ENCODE data around the gene C3orf22. TPM values are rescaled to one million over a fixed set of nuclear protein-coding genes. Genes with fewer than 3 reads are reported as not detected.
"Not testable (repeated sequence)": the region's sequence is repeated elsewhere in the genome, so short reads cannot be mapped to it uniquely, and the experiment has no call there.

The C3orf22 gene
- total RNA-seq, 1 donor from 2014 or later = not detected

- DNase-seq (ENCODE audit: low spot score) = no peak
- Mint-ChIP-seq H3K4me1 (ENCODE audit: low read depth) (peaks cover 8% of the 10 kb centered on the region), H3K27me3 (ENCODE audit: low read depth) (peaks cover 12% of the 10 kb centered on the region), H3K4me3 (ENCODE audit: low read depth) (no peak overlapping the region), H3K9me3 (no peaks in the 10 kb centered on the region), H3K36me3 (ENCODE audit: low read depth) (no peaks in the 10 kb centered on the region), H3K27ac (no peak overlapping the region)
- intact Hi-C loops (cut with micrococcal nuclease) = no loop called here
Measured at GRCh38 chr3:126536126-126536525, 22.6 kb downstream of the C3orf22 start.

- intact Hi-C loops (cut with micrococcal nuclease) = no loop called here
- peaks cover 12% of the 10 kb centered on the region for H3K27me3 Mint-ChIP-seq (ENCODE audit: low read depth)
- H3K9me3 Mint-ChIP-seq = no peaks in the 10 kb centered on the region
- no peaks in the 10 kb centered on the region for H3K36me3 Mint-ChIP-seq (ENCODE audit: low read depth)
- DNase-seq (ENCODE audit: low spot score) = no peak
- no peak overlapping the region for H3K27ac Mint-ChIP-seq
- no peak overlapping the region for H3K4me3 Mint-ChIP-seq (ENCODE audit: low read depth)
- peaks cover 5% of the 10 kb centered on the region for H3K4me1 Mint-ChIP-seq (ENCODE audit: low read depth)
Measured at GRCh38 chr3:126535636-126536035, 23.1 kb downstream of the C3orf22 start.

GRCh38 chr3:126534716-126535115 is 24.0 kb downstream of the C3orf22 start:
- H3K27ac Mint-ChIP-seq; H3K9me3 Mint-ChIP-seq; intact Hi-C loops (cut with micrococcal nuclease); H3K4me3 Mint-ChIP-seq (ENCODE audit: low read depth); H3K36me3 Mint-ChIP-seq (ENCODE audit: low read depth); H3K4me1 Mint-ChIP-seq (ENCODE audit: low read depth); DNase-seq (ENCODE audit: low spot score): not testable (repeated sequence)
- peaks cover 12% of the 10 kb centered on the region for H3K27me3 Mint-ChIP-seq (ENCODE audit: low read depth)

GRCh38 chr3:126533506-126533905 is 25.2 kb downstream of the C3orf22 start:
- peaks cover 12% of the 10 kb centered on the region for H3K27me3 Mint-ChIP-seq (ENCODE audit: low read depth)
- intact Hi-C loops (cut with micrococcal nuclease) = no loop called here
- no peaks in the 10 kb centered on the region for H3K4me1 Mint-ChIP-seq (ENCODE audit: low read depth)
- DNase-seq (ENCODE audit: low spot score) = no peak
- no peaks in the 10 kb centered on the region for H3K9me3 Mint-ChIP-seq
- H3K4me3 Mint-ChIP-seq (ENCODE audit: low read depth) = no peak overlapping the region
- no peak overlapping the region for H3K27ac Mint-ChIP-seq
- no peaks in the 10 kb centered on the region for H3K36me3 Mint-ChIP-seq (ENCODE audit: low read depth)

- Mint-ChIP-seq H3K27me3 (ENCODE audit: low read depth) (peaks cover 12% of the 10 kb centered on the region), H3K4me3 (ENCODE audit: low read depth) (no peak overlapping the region)
- intact Hi-C loops (cut with micrococcal nuclease) = no loop called here
Measured at GRCh38 chr3:126531051-126531330, 27.7 kb downstream of the C3orf22 start.

GRCh38 chr3:126530171-126531050 is 28.3 kb downstream of the C3orf22 start:
- H3K27me3 Mint-ChIP-seq (ENCODE audit: low read depth) = peaks cover 12% of the 10 kb centered on the region
- H3K4me1 Mint-ChIP-seq (ENCODE audit: low read depth) = no peaks in the 10 kb centered on the region
- no peak overlapping the region for H3K4me3 Mint-ChIP-seq (ENCODE audit: low read depth)
- H3K27ac Mint-ChIP-seq = no peak overlapping the region
- no peaks in the 10 kb centered on the region for H3K9me3 Mint-ChIP-seq
- no peak for DNase-seq (ENCODE audit: low spot score)
- no peaks in the 10 kb centered on the region for H3K36me3 Mint-ChIP-seq (ENCODE audit: low read depth)
- intact Hi-C loops (cut with micrococcal nuclease) = no loop called here

More at GRCh38 chr3:126531051-126531330, 27.7 kb downstream of the C3orf22 start:
- H3K4me1 Mint-ChIP-seq (ENCODE audit: low read depth) = no peaks in the 10 kb centered on the region
- no peaks in the 10 kb centered on the region for H3K36me3 Mint-ChIP-seq (ENCODE audit: low read depth)
- H3K27ac Mint-ChIP-seq = no peak overlapping the region
- DNase-seq (ENCODE audit: low spot score) = no peak
- H3K9me3 Mint-ChIP-seq = no peaks in the 10 kb centered on the region

- no peak for DNase-seq (ENCODE audit: low spot score)
- Mint-ChIP-seq H3K9me3 (no peaks in the 10 kb centered on the region), H3K4me1 (ENCODE audit: low read depth) (no peaks in the 10 kb centered on the region), H3K36me3 (ENCODE audit: low read depth) (no peaks in the 10 kb centered on the region), H3K27me3 (ENCODE audit: low read depth) (peaks cover 12% of the 10 kb centered on the region), H3K27ac (no peak overlapping the region), H3K4me3 (ENCODE audit: low read depth) (no peak overlapping the region)
- intact Hi-C loops (cut with micrococcal nuclease) = no loop called here
Measured at GRCh38 chr3:126529585-126530170, 29.1 kb downstream of the C3orf22 start.

- no peaks in the 10 kb centered on the region for H3K36me3 Mint-ChIP-seq (ENCODE audit: low read depth)
- intact Hi-C loops (cut with micrococcal nuclease) = no loop called here
Measured at GRCh38 chr3:126528800-126529541, 29.8 kb downstream of the C3orf22 start.

GRCh38 chr3:126528419-126528799 is 30.3 kb downstream of the C3orf22 start:
- H3K9me3 Mint-ChIP-seq = no peaks in the 10 kb centered on the region
- H3K4me1 Mint-ChIP-seq (ENCODE audit: low read depth) = no peaks in the 10 kb centered on the region
- intact Hi-C loops (cut with micrococcal nuclease) = no loop called here
- H3K36me3 Mint-ChIP-seq (ENCODE audit: low read depth) = no peaks in the 10 kb centered on the region
- H3K27ac Mint-ChIP-seq = no peak overlapping the region
- no peak for DNase-seq (ENCODE audit: low spot score)
- H3K4me3 Mint-ChIP-seq (ENCODE audit: low read depth) = no peak overlapping the region
- H3K27me3 Mint-ChIP-seq (ENCODE audit: low read depth) = peaks cover 6% of the 10 kb centered on the region

More at GRCh38 chr3:126528800-126529541, 29.8 kb downstream of the C3orf22 start:
- Mint-ChIP-seq H3K27ac (no peak overlapping the region), H3K27me3 (ENCODE audit: low read depth) (peaks cover 8% of the 10 kb centered on the region), H3K4me3 (ENCODE audit: low read depth) (no peak overlapping the region), H3K4me1 (ENCODE audit: low read depth) (no peaks in the 10 kb centered on the region), H3K9me3 (no peaks in the 10 kb centered on the region)
- DNase-seq (ENCODE audit: low spot score) = no peak

- intact Hi-C loops (cut with micrococcal nuclease) = no loop called here
- H3K4me3 Mint-ChIP-seq (ENCODE audit: low read depth) = no peak overlapping the region
- peaks cover 12% of the 10 kb centered on the region for H3K27me3 Mint-ChIP-seq (ENCODE audit: low read depth)
- H3K9me3 Mint-ChIP-seq = no peaks in the 10 kb centered on the region
- H3K27ac Mint-ChIP-seq = no peak overlapping the region
- H3K36me3 Mint-ChIP-seq (ENCODE audit: low read depth) = no peaks in the 10 kb centered on the region
- no peak for DNase-seq (ENCODE audit: low spot score)
- H3K4me1 Mint-ChIP-seq (ENCODE audit: low read depth) = no peaks in the 10 kb centered on the region
Measured at GRCh38 chr3:126527455-126528211, 31.1 kb downstream of the C3orf22 start.

GRCh38 chr3:126527006-126527405 is 31.7 kb downstream of the C3orf22 start:
- Mint-ChIP-seq H3K27me3 (ENCODE audit: low read depth) (peaks cover 15% of the 10 kb centered on the region), H3K4me1 (ENCODE audit: low read depth) (no peaks in the 10 kb centered on the region), H3K36me3 (ENCODE audit: low read depth) (no peaks in the 10 kb centered on the region), H3K9me3 (no peaks in the 10 kb centered on the region), H3K4me3 (ENCODE audit: low read depth) (no peak overlapping the region), H3K27ac (no peak overlapping the region)
- intact Hi-C loops (cut with micrococcal nuclease) = no loop called here
- DNase-seq (ENCODE audit: low spot score) = no peak

- Mint-ChIP-seq H3K36me3 (ENCODE audit: low read depth) (no peaks in the 10 kb centered on the region), H3K27me3 (ENCODE audit: low read depth) (peaks cover 13% of the 10 kb centered on the region), H3K27ac (no peak overlapping the region), H3K4me3 (ENCODE audit: low read depth) (no peak overlapping the region), H3K9me3 (no peaks in the 10 kb centered on the region), H3K4me1 (ENCODE audit: low read depth) (no peaks in the 10 kb centered on the region)
- intact Hi-C loops (cut with micrococcal nuclease) = no loop called here
- DNase-seq (ENCODE audit: low spot score) = no peak
Measured at GRCh38 chr3:126526668-126527005, 32.1 kb downstream of the C3orf22 start.

Data from activated T-helper 2 cell treated with anti-CD3 and anti-CD28 coated beads, Interferon-gamma antibody, Interleukin-2, Interleukin-4, amounts not matched to agents 10 μg/mL and 5 μg/mL and 100 μg/mL, durations not matched to agents 14 hours and 24 hours and 36 hours (primary cell).